HG02571 (cell line): ENCODE results near the gene GET3.
"Not testable (repeated sequence)": the region's sequence is repeated elsewhere in the genome, so short reads cannot be mapped to it uniquely, and the experiment has no call there.

Experiments used
- ATAC-seq: cut with Tn5 transposase; IDR thresholded peaks from one replicate; pipeline ENCODE4 v1.9.1; 2021; ENCODE audit warnings: mild to moderate bottlenecking, moderate library complexity; ENCODE audit not compliant: unreplicated experiment

The GET3 gene

GRCh38 chr19:12736995-12737834 is at the start of gene GET3:
Gene GET3, plus strand, starts transcription at chr19:12737497. Its CDS starts 9 bp downstream, at chr19:12737506.
- peak; percentile 71 for ATAC-seq

GRCh38 chr19:12689012-12689411 is 48.3 kb upstream of the GET3 start:
- no peak for ATAC-seq

- no peak for ATAC-seq
These were observed 47.6 kb upstream of the GET3 start for GRCh38 chr19:12689581-12690216.

- no peak for ATAC-seq
These were observed 44.3 kb upstream of the GET3 start for GRCh38 chr19:12692960-12693359.

GRCh38 chr19:12694641-12695040 is 42.7 kb upstream of the GET3 start:
- ATAC-seq, result no peak

- no peak for ATAC-seq
These were observed 42.2 kb upstream of the GET3 start for GRCh38 chr19:12695096-12695495.

- no peak for ATAC-seq
These were observed 41.8 kb upstream of the GET3 start for GRCh38 chr19:12695514-12695913.

- no peak for ATAC-seq
These were observed 41.3 kb upstream of the GET3 start for GRCh38 chr19:12695997-12696365.

GRCh38 chr19:12696366-12697335 is 40.6 kb upstream of the GET3 start, which contains the start of gene FBXW9:
Gene FBXW9, minus strand, starts transcription at chr19:12696631. Its CDS starts 50 bp downstream, at chr19:12696581.
- ATAC-seq, result peak; percentile 69

GRCh38 chr19:12697425-12697824 is 39.9 kb upstream of the GET3 start:
- not testable (repeated sequence) for ATAC-seq

GRCh38 chr19:12698138-12698537 is 39.2 kb upstream of the GET3 start:
- no peak for ATAC-seq

GRCh38 chr19:12701596-12702282 is 35.6 kb upstream of the GET3 start:
- ATAC-seq, result no peak

- ATAC-seq, result no peak
These were observed 34.3 kb upstream of the GET3 start for GRCh38 chr19:12703046-12703445.

- no peak for ATAC-seq
These were observed 32.1 kb upstream of the GET3 start for GRCh38 chr19:12705169-12705568.

- ATAC-seq, result no peak
These were observed 31.5 kb upstream of the GET3 start for GRCh38 chr19:12705654-12706331.

GRCh38 chr19:12706332-12706718 is 31.0 kb upstream of the GET3 start:
- no peak for ATAC-seq

GRCh38 chr19:12708641-12709040 is 28.7 kb upstream of the GET3 start:
- no peak for ATAC-seq

GRCh38 chr19:12711187-12711586 is 26.1 kb upstream of the GET3 start:
- no peak for ATAC-seq

GRCh38 chr19:12712077-12712476 is 25.2 kb upstream of the GET3 start:
- ATAC-seq, result not testable (repeated sequence)

- not testable (repeated sequence) for ATAC-seq
These were observed 24.0 kb upstream of the GET3 start for GRCh38 chr19:12713304-12713703.
